H9 (cell line): ENCODE data around the gene SLC39A2. TPM values are rescaled to one million over a fixed set of nuclear protein-coding genes. Genes with fewer than 3 reads are reported as not detected.

Experiments used
- DNase-seq: peaks from one replicate; pipeline ENCODE4 v3.0.0-alpha.2; 2017
- H2AFZ ChIP-seq: one replicate; pipeline ENCODE4 v1.6.1; 2013; ENCODE audit warnings: mild to moderate bottlenecking, low read length, control low read depth, moderate library complexity
- H2AK5ac ChIP-seq: 2 replicates; pipeline ENCODE4 v1.6.1; 2013; ENCODE audit warnings: low read length, control low read depth, mixed read lengths; ENCODE audit not compliant: insufficient read length
- H2BK120ac ChIP-seq: one replicate; pipeline ENCODE4 v1.6.1; 2013; ENCODE audit warnings: low read depth, mild to moderate bottlenecking, low read length, control low read depth, inconsistent platforms; ENCODE audit not compliant: poor library complexity, severe bottlenecking
- H2BK12ac ChIP-seq: 2 replicates; pipeline ENCODE4 v1.6.1; 2013; ENCODE audit warnings: low read length, control low read depth, mixed read lengths, low read depth; ENCODE audit not compliant: insufficient read length
- H2BK15ac ChIP-seq: 2 replicates; pipeline ENCODE4 v1.6.1; 2013; ENCODE audit warnings: low read depth, low read length, control low read depth
- H2BK20ac ChIP-seq: one replicate; pipeline ENCODE4 v1.6.1; 2013; ENCODE audit warnings: low read depth, mild to moderate bottlenecking, low read length, control low read depth, inconsistent platforms; ENCODE audit not compliant: poor library complexity, severe bottlenecking
- H2BK5ac ChIP-seq: 2 replicates; pipeline ENCODE4 v1.6.1; 2013; ENCODE audit warnings: low read length, control low read depth, mixed read lengths; ENCODE audit not compliant: insufficient read length
- H3K14ac ChIP-seq: 2 replicates; pipeline ENCODE4 v1.6.1; 2013; ENCODE audit warnings: low read length, control low read depth; ENCODE audit not compliant: insufficient read depth
- H3K18ac ChIP-seq: 2 replicates; pipeline ENCODE4 v1.6.1; 2013; ENCODE audit warnings: low read depth, mild to moderate bottlenecking, mixed read lengths, low read length, control low read depth; ENCODE audit not compliant: insufficient read length
- H3K23ac ChIP-seq: 2 replicates; pipeline ENCODE4 v1.6.1; 2013; ENCODE audit warnings: low read length, control low read depth, mixed read lengths, low read depth; ENCODE audit not compliant: insufficient read length
- H3K23me2 ChIP-seq: 2 replicates; pipeline ENCODE4 v1.6.1; 2013; ENCODE audit warnings: low read depth, mild to moderate bottlenecking, mixed read lengths, low read length, control low read depth; ENCODE audit not compliant: insufficient read length, poor library complexity, severe bottlenecking
- H3K27ac ChIP-seq: 2 replicates; pipeline ENCODE4 v1.5.1; 2013; ENCODE audit warnings: low read length, control low read depth, mixed read lengths, low read depth; ENCODE audit not compliant: insufficient read length
- H3K27me3 ChIP-seq: 2 replicates; pipeline ENCODE4 v1.6.1; 2013; ENCODE audit warnings: low read length, control low read depth, inconsistent platforms; ENCODE audit not compliant: insufficient read depth
- H3K4ac ChIP-seq: 2 replicates; pipeline ENCODE4 v1.6.1; 2013; ENCODE audit warnings: low read depth, mild to moderate bottlenecking, control low read depth, inconsistent platforms, low read length, moderate library complexity
- H3K4me1 ChIP-seq: 2 replicates; pipeline ENCODE4 v1.6.1; 2013; ENCODE audit warnings: low read length, control low read depth, inconsistent platforms; ENCODE audit not compliant: insufficient read depth
- H3K4me2 ChIP-seq: 2 replicates; pipeline ENCODE4 v1.6.1; 2013; ENCODE audit warnings: low read length, control low read depth, mixed read lengths; ENCODE audit not compliant: insufficient read length, insufficient read depth
- H3K56ac ChIP-seq: 2 replicates; pipeline ENCODE4 v1.6.1; 2013; ENCODE audit warnings: low read depth, mild to moderate bottlenecking, mixed read lengths, low read length, control low read depth; ENCODE audit not compliant: insufficient read length
- H3K79me1 ChIP-seq: 2 replicates; pipeline ENCODE4 v1.6.1; 2013; ENCODE audit warnings: low read depth, mild to moderate bottlenecking, moderate library complexity, low read length, control low read depth, inconsistent platforms; ENCODE audit not compliant: insufficient read depth, poor library complexity, severe bottlenecking
- H3K79me2 ChIP-seq: 2 replicates; pipeline ENCODE4 v1.6.1; 2013; ENCODE audit warnings: low read length, control low read depth, inconsistent platforms; ENCODE audit not compliant: insufficient read depth
- H3K9ac ChIP-seq: 2 replicates; pipeline ENCODE4 v1.6.1; 2013; ENCODE audit warnings: low read length, control low read depth, mixed read lengths; ENCODE audit not compliant: insufficient read length; ENCODE audit errors: extremely low read depth
- H3K9me3 ChIP-seq: one replicate; pipeline ENCODE4 v1.6.1; 2013; ENCODE audit warnings: low read depth, low read length, inconsistent platforms; ENCODE audit not compliant: control insufficient read depth
- H3T11ph ChIP-seq: one replicate; pipeline ENCODE4 v1.6.1; 2013; ENCODE audit warnings: mild to moderate bottlenecking, low read length, control low read depth, inconsistent platforms
- H4K20me1 ChIP-seq: one replicate; pipeline ENCODE4 v1.6.1; 2013; ENCODE audit not compliant: control insufficient read depth, insufficient read length, insufficient read depth
- H4K5ac ChIP-seq: 2 replicates; pipeline ENCODE4 v1.6.1; 2013; ENCODE audit warnings: low read depth, mild to moderate bottlenecking, mixed read lengths, low read length, control low read depth; ENCODE audit not compliant: insufficient read length
- H4K8ac ChIP-seq: replicated peaks from 2 replicates; pipeline ENCODE4 v1.6.1; 2013; ENCODE audit warnings: low read length, control low read depth, mixed read lengths, low read depth; ENCODE audit not compliant: insufficient read length
- H4K91ac ChIP-seq: 2 replicates; pipeline ENCODE4 v1.6.1; 2013; ENCODE audit warnings: low read depth, mild to moderate bottlenecking, moderate library complexity, mixed read lengths, low read length, control low read depth; ENCODE audit not compliant: insufficient read length
- H3K27ac Mint-ChIP-seq, 3 experiments: 2 replicates in 2 of 3; 3 replicates in 1 of 3; pipeline ENCODE4 v1.8.0; 2020 to 2021; ENCODE audit warnings: mixed read lengths in 3 of 3, mild to moderate bottlenecking in 1 of 3, moderate library complexity in 1 of 3
- H3K27me3 Mint-ChIP-seq: 2 replicates; pipeline ENCODE4 v1.8.0; 2021; ENCODE audit warnings: low read depth, mild to moderate bottlenecking, moderate library complexity, mixed read lengths
- H3K36me3 Mint-ChIP-seq, 3 experiments: 2 replicates in 2 of 3; 3 replicates in 1 of 3; pipeline ENCODE4 v1.8.0; 2020 to 2021; ENCODE audit warnings: low read depth in 3 of 3, mixed read lengths in 3 of 3; ENCODE audit not compliant: insufficient read depth in 1 of 3
- H3K4me1 Mint-ChIP-seq, 2 experiments: 2 replicates each; pipeline ENCODE4 v1.8.0; 2020; ENCODE audit warnings: mixed read lengths in 2 of 2
- H3K4me3 Mint-ChIP-seq, 2 experiments: 2 replicates in 1 of 2; 3 replicates in 1 of 2; pipeline ENCODE4 v1.8.0; 2020 to 2021; ENCODE audit warnings: mild to moderate bottlenecking in 2 of 2, mixed read lengths in 2 of 2, moderate library complexity in 1 of 2
- H3K9me3 Mint-ChIP-seq, 2 experiments: 2 replicates in 1 of 2; 3 replicates in 1 of 2; pipeline ENCODE4 v1.8.0; 2020; ENCODE audit warnings: mild to moderate bottlenecking in 2 of 2, mixed read lengths in 2 of 2, moderate library complexity in 1 of 2
- WGBS: extraction: QIAGEN DNeasy Blood & Tissue Kit; methylation state at CpG from one replicate; pipeline ENCODE4 v1.1.7; 2013; ENCODE audit warnings: missing lambda C conversion rate, low lambda C conversion rate, mixed read lengths; ENCODE audit not compliant: insufficient read length; ENCODE audit errors: extremely low coverage; 5-methylcytosine and 5-hydroxymethylcytosine counted together
- total RNA-seq: library from RNA; stranded (reverse); gene quantifications from 2 replicates; pipeline ENCODE4 v1.2.1, GENCODE V29; 2021
- TF ChIP-seq, protein P1 (sequence below): fragments of 200-600 bp; sonication (generic); conservative IDR thresholded peaks from 3 replicates; pipeline ENCODE4 v1.8.0; 2021; ENCODE audit warnings: antibody characterized with exemption, mild to moderate bottlenecking

The SLC39A2 gene
- total RNA-seq, 1 experiment from 2014 or later, result not detected

GRCh38 chr14:21033133-21033698 lies 34.1 kb downstream of the SLC39A2 start:
- H3K36me3 Mint-ChIP-seq, result no peaks in the 10 kb centered on the region
- WGBS, result no CpG with 5 or more reads among the region's 4 CpGs

More at GRCh38 chr14:21033133-21033698, 34.1 kb downstream of the SLC39A2 start:
- Histone ChIP-seq H2BK5ac (no peak overlapping the region), H3T11ph (no peak overlapping the region), H3K4me2 (no peak overlapping the region), H3K79me2 (no peaks in the 10 kb centered on the region), H3K79me1 (no peaks in the 10 kb centered on the region), H2AK5ac (no peak overlapping the region), H2BK15ac (no peak overlapping the region), H3K18ac (no peak overlapping the region), H3K23me2 (no peaks in the 10 kb centered on the region), H4K8ac (no peak overlapping the region), H4K20me1 (no peaks in the 10 kb centered on the region), H3K9me3 (no peaks in the 10 kb centered on the region), H3K4me1 (no peaks in the 10 kb centered on the region), H3K56ac (no peak overlapping the region), H3K23ac (no peak overlapping the region), H4K91ac (no peak overlapping the region), H3K14ac (no peak overlapping the region), H2AFZ (no peak overlapping the region), H3K4ac (no peak overlapping the region), H2BK20ac (no peak overlapping the region), H3K27me3 (no peaks in the 10 kb centered on the region), H2BK120ac (no peak overlapping the region), H3K9ac (no peak overlapping the region), H2BK12ac (no peak overlapping the region), H4K5ac (no peak overlapping the region), H3K27ac (no peak overlapping the region)
- Mint-ChIP-seq H3K4me3 (no peak overlapping the region), H3K27ac (peak overlapping the region in 1 of 3 experiments; percentile 81; a peak in 1 of 7 replicates), H3K9me3 (no peaks in the 10 kb centered on the region), H3K27me3 (peaks cover 50% of the 10 kb centered on the region), H3K4me1 (peaks cover 0 to 1% of the 10 kb centered on the region in 2 experiments; a peak in 2 of 4 replicates)
- no peak for DNase-seq
- TF ChIP-seq, protein P1, sequence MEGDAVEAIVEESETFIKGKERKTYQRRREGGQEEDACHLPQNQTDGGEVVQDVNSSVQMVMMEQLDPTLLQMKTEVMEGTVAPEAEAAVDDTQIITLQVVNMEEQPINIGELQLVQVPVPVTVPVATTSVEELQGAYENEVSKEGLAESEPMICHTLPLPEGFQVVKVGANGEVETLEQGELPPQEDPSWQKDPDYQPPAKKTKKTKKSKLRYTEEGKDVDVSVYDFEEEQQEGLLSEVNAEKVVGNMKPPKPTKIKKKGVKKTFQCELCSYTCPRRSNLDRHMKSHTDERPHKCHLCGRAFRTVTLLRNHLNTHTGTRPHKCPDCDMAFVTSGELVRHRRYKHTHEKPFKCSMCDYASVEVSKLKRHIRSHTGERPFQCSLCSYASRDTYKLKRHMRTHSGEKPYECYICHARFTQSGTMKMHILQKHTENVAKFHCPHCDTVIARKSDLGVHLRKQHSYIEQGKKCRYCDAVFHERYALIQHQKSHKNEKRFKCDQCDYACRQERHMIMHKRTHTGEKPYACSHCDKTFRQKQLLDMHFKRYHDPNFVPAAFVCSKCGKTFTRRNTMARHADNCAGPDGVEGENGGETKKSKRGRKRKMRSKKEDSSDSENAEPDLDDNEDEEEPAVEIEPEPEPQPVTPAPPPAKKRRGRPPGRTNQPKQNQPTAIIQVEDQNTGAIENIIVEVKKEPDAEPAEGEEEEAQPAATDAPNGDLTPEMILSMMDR, result no peak
